ENCODE results near the gene VN1R4. TPM values are rescaled to one million over a fixed set of nuclear protein-coding genes. Genes with fewer than 3 reads are reported as not detected.
"Not testable (repeated sequence)": the region's sequence is repeated elsewhere in the genome, so short reads cannot be mapped to it uniquely, and the experiment has no call there.

VN1R4 gene, protein sequence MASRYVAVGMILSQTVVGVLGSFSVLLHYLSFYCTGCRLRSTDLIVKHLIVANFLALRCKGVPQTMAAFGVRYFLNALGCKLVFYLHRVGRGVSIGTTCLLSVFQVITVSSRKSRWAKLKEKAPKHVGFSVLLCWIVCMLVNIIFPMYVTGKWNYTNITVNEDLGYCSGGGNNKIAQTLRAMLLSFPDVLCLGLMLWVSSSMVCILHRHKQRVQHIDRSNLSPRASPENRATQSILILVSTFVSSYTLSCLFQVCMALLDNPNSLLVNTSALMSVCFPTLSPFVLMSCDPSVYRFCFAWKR
- not detected for total RNA-seq

DNA sequence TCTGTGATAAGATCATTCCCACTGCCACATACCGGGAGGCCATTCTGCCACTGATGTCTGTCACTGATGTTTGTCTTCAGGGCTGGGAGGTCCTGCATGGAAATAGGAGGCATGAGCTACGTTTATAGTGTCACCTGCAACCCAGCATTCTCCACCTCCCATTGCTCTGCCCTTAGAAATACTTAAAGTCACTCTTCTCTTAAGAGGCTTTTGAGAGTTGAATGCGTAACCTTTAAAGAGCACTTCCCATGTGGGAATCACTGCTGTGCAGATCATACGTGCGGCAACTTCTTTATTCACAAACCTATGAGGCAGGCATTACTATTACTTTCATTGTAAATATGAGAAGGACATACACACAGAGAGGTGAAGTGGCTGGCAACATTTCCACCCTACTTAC, at the start of gene VN1R4:
TSS of gene VN1R4 (minus strand) at position 101 of the 400 bp plus-strand sequence. CDS start at position 43, 58 bp downstream.
- DNase-seq: not testable (repeated sequence)

DNA sequence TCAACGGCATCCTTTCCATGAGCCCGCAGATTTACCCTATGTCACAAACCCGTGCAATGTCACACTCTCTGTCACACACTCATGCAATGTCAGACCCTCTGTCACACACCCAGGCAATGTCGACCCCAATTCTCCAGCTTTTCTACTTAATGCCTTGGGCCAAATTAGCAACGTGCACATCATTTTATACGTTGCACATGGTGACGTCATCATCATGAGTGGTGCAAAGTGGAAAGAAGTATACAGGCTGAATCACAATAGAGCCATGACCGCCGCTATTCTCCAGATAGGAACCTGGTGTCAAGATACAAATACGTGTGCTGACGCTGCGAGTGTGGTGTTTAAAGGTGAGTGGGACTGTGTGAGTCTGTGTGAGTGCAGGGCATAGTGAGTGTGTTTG, 44.4 kb upstream of the VN1R4 start:
- DNase-seq: no peak

DNA sequence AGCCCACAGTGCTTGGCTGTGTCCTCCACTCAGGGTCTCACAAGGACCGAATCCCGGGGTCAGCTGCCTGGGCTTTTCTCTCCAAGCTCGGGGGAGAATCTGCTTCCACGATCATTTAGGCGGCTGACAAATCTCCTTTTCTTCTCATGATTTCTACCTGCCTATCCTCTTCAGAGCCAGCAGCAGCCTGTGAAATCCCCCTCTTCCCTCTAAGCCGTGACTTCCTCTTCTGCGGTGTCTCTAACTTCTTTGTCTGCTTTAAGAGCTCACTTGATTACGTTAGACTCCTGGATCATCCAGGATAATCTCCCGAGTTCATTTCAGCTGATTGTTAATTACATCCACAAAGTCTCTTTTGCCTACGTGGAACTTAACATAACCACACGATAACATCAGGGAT, 43.5 kb upstream of the VN1R4 start:
- DNase-seq: no peak

DNA sequence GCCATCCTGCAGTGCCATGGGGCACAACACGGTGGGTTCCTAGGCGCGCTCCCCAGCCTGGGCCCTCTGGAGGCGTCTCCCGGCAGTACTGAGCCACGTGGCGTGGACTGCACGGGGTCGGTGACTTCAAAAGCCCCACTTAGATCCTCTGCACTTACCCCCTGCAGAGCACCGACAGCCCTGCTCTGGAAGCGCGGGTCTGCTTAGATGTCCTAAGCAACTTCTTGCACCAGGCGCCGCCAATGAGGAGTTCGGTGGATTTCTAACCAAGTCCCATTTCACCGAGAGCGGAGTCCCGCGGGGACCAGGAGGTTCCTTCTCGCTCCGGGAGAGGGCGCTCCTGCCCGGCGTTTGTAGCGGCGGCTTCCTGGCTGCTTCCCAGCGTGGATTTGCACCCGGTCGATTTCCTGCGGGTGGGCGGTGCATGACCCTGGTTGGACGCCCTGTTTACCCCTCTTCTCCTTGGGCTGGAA, 40.9 kb upstream of the VN1R4 start:
- DNase-seq: peak; percentile 20

DNA sequence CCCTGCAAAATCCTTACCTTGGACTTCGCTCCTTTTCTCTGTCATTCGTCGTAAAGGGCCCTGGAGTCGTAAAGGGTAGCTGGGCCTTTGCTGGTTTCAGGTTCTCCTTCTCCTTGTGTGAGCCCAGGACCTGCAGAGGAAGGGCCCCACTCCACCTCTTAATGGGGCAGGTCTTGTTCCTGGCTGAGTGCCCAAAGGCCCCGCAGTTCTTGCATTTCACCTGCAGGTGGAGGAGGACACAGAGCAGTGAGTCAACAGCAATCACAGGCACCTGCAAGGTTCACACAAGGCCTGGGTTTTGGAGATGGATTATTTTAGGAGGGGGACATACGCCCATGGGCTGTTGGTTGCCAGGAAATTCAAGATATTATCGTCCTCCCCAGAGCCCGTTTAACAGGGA, 33.8 kb upstream of the VN1R4 start:
- not testable (repeated sequence) for DNase-seq

DNA sequence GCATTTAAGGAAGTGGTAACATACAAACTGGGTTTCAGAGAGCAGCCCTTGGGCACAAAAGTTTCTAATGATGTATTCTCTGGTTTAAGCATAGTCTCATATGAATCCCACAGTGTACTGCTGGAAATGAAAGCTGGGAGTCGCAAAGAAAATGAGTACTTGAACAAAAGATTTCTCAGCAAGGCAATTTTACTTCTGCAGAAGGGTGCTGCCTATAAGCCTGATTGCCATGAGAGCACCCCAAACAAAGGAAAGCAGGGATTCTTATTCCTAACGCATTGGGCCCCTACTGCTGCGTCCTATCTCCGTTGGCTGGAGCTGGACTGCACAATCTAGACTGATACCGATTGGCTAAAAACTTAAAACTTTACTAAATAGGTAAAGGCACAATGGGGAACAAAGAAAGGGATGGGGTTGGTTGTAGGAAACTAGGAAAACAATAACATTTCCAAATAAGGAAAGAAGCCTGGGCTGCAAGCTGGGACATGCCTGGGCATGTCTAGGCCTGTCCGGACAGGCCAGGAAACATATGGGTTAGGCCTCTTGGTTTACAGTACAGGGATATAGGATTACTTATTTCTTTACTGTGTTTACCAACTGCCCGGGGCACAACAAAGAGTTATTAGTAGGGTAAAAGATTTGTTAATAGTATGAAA, 27.4 kb upstream of the VN1R4 start:
- DNase-seq: no peak

DNA sequence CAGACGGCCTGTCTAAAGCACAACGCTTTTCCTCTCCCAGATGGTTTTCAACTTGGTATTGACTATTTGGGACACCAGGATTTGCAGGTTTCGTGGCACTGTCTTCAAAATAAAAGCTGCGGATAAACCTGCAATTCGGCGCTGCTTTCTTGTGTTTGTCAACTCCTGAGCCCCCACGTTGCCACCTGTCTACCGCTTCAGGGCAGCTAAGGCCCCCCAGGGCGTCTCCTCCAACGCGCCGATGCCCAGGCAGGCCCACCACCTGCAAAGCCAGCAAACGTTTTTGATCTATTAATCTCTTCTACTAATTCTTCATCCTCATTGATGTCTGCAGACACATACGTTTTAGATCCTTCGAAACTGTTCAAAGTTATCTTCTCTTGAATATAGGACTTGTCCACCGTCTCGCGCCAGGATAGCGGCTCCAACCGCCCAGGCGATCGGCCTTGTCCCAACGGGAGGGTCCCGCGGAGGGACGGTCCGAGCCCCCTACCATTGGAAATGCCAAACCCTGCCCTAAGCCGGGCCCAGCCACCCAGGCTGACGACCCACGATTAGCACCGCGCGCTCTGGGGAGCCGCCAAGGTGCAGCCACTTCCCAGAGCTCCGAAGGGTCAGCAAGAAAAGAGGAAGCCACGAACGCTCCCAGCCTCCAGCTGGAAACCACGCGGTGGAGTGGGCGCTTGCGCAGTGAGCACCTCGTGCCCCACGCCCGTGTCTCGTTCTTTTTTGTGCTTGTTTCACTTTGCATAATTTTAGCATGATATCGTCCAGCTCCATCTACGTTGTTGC, 23.4 kb upstream of the VN1R4 start:
- no peak for DNase-seq

DNA sequence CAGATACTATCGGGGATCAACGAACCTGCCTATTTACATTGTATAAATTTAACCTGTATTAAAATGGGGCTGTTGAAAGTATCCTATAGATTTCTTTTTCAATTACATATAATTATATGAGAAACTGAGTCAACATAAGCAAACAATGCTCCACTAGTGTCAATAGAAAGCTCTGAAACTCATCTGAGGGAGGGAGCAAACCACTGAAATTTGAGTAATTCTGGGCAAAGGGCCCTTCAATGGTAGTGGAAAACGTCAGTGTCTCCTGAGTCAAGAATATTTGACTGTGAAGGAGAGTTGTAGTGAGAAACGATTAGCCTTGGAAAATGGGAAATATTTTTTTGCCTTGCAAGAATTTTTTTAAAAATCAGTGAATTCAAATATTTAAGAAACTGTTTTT, 17.6 kb upstream of the VN1R4 start:
- no peak for DNase-seq

DNA sequence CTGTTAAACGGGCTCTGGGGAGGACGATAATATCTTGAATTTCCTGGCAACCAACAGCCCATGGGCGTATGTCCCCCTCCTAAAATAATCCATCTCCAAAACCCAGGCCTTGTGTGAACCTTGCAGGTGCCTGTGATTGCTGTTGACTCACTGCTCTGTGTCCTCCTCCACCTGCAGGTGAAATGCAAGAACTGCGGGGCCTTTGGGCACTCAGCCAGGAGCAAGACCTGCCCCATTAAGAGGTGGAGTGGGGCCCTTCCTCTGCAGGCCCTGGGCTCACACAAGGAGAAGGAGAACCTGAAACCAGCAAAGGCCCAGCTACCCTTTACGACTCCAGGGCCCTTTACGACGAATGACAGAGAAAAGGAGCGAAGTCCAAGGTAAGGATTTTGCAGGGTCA, 14.4 kb upstream of the VN1R4 start:
- not testable (repeated sequence) for DNase-seq

DNA sequence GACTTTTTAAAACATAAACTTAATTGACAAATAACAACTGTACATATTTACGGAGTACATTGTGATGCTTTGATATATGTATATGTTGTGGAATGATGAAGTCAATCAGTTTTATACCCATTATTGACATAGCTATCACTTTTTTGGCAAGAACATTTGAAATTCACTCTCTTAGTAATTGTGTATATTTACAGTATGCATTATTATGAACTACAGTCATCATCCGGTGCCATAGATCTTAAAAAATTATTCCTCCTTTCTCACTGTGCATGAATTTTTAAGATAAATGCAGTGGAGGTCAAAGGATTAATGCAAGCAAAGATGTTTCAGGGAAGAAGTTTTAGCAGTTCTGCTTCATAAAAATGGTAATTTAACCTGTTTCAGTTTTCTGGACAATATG, 8.0 kb upstream of the VN1R4 start:
- DNase-seq: no peak

DNA sequence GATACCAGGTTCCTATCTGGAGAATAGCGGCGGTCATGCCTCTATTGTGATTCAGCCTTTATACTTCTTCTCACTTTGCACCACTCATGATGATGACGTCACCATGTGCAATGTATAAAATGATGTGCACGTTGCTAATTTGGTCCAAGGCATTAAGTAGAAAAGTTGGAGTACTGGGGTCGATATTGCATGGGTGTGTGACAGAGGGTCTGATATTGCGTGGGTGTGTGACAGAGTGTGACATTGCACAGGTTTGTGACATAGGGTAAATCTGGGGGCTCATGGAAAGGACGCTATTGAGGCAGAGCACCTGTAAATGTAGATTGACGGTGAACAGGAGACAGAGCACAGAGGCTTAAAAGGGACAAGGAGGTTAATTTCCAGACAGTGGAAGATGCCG, 4.5 kb upstream of the VN1R4 start:
- no peak for DNase-seq

DNA sequence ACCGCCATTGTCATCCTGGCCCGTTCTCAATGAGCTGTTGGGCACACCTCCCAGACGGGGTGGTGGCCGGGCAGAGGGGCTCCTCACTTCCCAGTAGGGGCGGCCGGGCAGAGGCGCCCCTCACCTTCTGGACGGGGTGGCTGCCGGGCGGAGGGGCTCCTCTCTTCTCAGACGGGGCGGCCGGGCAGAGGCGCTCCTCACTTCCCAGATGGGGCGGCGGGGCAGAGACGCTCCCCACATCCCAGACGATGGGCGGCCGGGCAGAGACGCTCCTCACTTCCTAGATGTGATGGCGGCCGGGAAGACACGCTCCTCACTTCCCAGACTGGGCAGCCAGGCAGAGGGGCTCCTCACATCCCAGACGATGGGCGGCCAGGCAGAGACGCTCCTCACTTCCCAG, 2.3 kb upstream of the VN1R4 start:
- DNase-seq: not testable (repeated sequence)

DNA sequence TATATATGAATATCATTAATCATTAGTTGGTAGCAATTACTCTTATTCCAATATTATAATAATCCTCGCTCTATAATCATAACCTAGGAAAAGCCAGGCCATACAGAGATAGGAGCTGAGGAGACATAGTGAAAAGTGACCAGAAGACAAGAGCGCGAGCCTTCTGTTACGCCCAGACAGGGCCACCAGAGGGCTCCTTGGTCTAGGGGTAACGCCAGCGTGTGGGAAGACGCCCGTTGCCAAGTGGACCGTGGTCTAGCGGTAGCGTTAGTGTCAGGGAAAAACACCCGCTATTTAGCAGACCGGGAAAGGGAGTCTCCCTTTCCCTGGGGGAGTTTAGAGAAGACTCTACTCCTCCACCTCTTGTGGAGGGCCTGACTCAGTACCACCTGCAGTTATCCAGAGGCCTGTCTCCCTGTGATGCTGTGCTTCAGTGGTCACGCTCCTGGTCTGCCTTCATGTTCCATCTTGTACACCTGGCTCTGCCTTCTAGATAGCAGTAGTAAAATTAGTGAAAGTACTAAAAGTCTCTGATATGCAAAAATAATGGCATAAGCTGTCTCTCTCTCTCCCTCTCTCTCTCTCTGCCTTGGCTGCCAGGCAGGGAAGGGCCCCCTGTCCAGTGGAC, 9.7 kb downstream of the VN1R4 start, which contains the start of gene VN1R2:
TSS of gene VN1R2 (plus strand) at position 578 of the 628 bp plus-strand sequence. CDS start 84 bp downstream, outside the sequence.
- not testable (repeated sequence) for DNase-seq

DNA sequence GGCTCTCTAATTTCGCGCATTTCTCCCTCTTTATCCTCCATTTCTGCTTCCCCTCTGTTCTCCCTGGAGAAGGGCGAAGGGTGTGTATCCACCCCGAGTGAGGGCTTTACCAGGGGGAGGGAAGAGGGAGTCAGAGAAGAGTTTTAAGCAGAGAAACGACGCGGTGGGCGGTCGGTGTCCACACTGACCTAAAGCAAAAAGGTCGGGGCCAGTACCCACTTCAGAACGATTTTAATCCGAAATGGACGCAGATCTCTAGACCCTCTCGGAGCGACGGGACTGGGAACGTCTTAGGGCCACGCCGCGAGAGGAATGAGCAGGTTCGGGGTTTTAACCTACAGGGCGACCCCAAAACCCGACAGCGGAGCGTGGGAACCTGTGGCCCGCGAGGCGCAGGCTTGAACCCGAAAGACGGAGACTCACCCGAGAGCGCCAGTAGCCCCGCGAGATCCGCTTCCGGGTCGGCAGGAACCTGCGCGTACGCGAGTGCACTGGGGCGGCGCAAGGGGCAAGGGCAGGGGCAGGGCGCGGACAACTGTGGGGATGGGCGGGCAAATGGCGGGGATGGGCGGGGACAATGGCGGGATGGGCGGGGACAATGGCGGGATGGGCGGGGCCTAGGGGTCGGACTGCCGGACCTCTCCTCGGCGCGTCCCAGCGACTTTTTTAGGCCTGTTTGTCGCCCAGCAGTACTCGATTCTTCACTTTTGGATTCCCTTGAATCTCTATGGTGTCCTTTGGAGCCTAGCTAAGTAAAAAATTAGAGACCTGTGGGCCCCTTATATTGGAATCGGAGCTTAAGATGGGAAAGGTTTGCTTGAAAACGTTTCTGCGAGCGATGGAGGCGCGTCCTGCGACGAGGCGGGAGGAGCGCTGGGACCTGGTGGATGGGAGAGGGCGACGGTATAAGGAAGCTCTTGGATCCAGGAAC, 12.8 kb downstream of the VN1R4 start, which contains the start of gene ZNF677:
TSS of gene ZNF677 (minus strand) at position 463 of the 931 bp plus-strand sequence. CDS start 3,323 bp downstream, outside the sequence.
- DNase-seq: peak; percentile 83

DNA sequence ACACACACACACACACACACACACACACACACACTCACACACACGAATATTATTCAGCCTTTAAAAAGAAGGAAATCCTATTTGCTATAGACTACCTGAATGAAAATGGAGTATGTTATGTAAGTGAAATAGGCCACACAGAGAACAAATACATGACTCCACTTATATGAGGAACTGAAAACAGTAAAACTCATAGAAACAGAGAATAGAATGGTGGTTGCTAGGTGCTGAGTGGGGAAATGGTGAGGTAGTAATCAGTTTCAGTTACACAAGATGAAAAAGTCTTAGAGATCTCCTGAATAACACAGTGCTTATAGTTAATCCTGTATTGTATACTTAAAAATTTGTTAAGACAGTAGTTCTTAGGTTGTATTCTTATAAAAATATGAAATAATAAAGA, 21.0 kb downstream of the VN1R4 start:
- DNase-seq: no peak

DNA sequence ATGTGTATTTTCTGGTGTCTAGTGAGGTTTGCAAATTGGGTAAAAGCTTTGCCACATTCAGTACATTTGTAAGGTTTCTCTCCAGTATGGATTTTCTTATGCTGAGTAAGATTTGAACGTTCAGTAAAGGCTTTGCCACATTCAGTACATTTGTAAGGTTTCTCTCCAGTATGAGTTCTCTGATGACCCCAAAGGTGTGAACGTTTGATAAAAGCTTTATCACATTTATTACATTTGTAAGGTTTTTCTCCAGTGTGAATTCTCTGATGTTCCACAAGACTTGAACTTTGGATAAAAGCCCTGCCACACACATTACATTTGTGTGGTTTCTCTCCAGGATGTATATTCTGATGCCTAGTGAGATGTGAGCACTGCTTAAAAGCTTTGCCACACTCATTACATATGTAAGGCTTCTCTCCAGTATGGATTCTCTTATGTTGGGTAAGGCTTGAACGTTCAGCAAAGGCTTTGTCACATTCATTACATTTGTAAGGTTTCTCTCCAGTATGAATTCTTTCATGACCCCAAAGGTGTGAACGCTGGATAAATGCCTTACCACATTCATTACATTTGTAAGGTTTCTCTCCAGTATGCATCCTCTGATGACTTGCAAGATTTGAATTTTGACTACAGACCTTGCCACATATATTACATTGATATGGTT, 30.3 kb downstream of the VN1R4 start:
- no peak for DNase-seq

DNA sequence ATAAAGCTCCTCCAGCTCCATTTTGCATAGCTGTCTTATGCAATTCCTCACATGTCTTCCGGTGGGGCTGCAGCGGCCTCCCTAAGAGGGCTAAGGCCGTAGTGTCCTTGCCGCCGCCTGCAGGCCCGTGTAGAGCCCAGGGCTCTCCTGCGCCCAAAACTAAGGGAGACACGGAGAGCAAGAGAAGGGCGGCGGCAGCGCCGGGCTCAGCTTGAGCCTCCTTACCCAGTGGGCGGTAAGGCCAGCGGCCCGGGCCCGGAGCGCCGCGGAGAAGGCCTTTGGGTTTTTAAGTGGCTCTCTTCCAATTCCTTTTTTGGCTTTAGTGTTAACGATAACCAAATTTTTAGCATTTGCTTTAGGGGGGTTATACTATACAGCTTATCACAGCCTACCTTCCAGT, 42.9 kb downstream of the VN1R4 start:
- DNase-seq: no peak

DNA sequence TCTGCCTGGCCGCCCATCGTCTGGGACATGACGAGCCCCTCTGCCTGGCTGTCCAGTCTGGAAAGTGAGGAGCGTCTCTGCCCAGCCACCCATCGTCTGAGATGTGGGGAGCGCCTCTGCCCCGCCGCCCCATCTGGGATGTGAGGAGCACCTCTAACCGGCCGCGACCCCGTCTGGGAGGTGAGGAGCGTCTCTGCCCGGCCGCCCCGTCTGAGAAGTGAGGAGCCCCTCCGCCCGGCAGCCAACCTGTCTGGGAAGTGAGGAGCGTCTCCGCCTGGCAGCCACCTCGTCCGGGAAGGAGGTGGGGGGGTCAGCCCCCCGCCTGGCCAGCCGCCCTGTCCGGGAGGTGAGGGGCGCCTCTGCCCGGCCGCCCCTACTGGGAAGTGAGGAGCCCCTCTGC, 44.8 kb downstream of the VN1R4 start:
- DNase-seq: not testable (repeated sequence)
